ENCODE data around the gene ANGPT4.

ANGPT4 gene

DNA sequence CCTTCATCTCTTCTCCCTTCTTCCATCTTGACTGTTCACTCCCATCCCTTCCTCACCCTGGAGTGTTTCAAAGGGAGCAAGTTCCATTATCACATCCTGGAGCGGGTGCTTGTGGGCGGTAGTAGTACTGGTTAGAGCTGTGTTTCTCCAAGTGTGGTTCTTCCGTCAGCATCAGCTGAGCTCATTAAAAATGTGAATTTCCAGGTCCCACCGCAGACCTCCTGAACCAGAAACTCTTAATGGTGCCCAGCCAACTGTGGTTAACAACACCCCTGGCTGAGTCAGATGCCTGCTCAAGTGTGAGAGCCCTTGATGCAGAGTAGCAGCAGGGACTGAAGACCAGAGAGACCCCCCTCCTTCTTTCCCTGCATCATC, 24.4 kb downstream of the ANGPT4 start:
- no peaks in the 10 kb centered on the region for H3K4me1 ChIP-seq (ENCODE audit: control insufficient read depth, insufficient read depth, low read length)
- H3K4me3 ChIP-seq (ENCODE audit: low read length): no peak overlapping the region
- H3K9ac ChIP-seq (ENCODE audit: low read length): no peak overlapping the region
- H3K27me3 ChIP-seq (ENCODE audit: control insufficient read depth, insufficient read depth, low read length): no peaks in the 10 kb centered on the region
- no peaks in the 10 kb centered on the region for H3K36me3 ChIP-seq (ENCODE audit: control insufficient read depth, insufficient read depth, low read length)
- no peaks in the 10 kb centered on the region for H3K9me3 ChIP-seq (ENCODE audit: control insufficient read depth, low read length)

DNA sequence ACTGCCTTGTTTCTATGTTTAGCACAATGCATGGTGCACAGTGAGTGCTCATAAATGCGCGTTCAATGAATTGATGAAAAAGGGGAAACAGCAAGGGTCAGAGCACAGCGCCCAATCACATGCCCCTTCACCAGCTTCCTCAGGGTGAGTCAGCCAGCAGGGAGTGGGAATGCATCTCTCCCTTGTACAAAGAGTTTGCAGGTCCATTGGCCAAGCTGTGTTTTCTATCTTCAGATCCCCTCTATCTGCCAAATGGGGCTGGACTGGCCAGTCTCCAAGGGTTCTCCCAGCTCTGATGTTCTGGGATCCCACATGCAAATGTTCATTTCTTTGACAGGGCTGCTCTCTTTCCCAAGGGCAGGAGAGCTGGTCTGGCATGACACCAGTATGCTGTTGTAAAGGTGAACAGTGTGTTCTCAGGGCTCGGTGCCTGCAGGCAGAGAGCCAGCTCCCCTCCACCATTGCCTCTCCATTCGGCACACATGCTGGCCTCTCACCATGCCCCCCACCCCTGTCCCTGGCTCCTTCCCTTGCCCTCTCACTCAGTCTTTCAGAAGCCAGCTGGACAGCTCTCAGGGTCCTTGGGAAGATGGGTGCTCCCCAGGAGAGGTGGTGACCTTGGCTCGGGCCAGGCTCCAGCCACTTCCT, 25.0 kb downstream of the ANGPT4 start:
- Histone ChIP-seq H3K27me3 (ENCODE audit: control insufficient read depth, insufficient read depth, low read length) (no peaks in the 10 kb centered on the region), H3K9ac (ENCODE audit: low read length) (no peak overlapping the region), H3K9me3 (ENCODE audit: control insufficient read depth, low read length) (no peaks in the 10 kb centered on the region), H3K4me1 (ENCODE audit: control insufficient read depth, insufficient read depth, low read length) (no peaks in the 10 kb centered on the region), H3K4me3 (ENCODE audit: low read length) (no peak overlapping the region), H3K36me3 (ENCODE audit: control insufficient read depth, insufficient read depth, low read length) (no peaks in the 10 kb centered on the region)

GRCh38 chr20:890666-891057, 25.5 kb downstream of the ANGPT4 start:
- H3K4me3 ChIP-seq (ENCODE audit: low read length): no peak overlapping the region
- no peaks in the 10 kb centered on the region for H3K27me3 ChIP-seq (ENCODE audit: control insufficient read depth, insufficient read depth, low read length)
- no peaks in the 10 kb centered on the region for H3K4me1 ChIP-seq (ENCODE audit: control insufficient read depth, insufficient read depth, low read length)
- H3K9me3 ChIP-seq (ENCODE audit: control insufficient read depth, low read length): no peaks in the 10 kb centered on the region
- H3K36me3 ChIP-seq (ENCODE audit: control insufficient read depth, insufficient read depth, low read length): no peaks in the 10 kb centered on the region
- H3K9ac ChIP-seq (ENCODE audit: low read length): no peak overlapping the region

DNA sequence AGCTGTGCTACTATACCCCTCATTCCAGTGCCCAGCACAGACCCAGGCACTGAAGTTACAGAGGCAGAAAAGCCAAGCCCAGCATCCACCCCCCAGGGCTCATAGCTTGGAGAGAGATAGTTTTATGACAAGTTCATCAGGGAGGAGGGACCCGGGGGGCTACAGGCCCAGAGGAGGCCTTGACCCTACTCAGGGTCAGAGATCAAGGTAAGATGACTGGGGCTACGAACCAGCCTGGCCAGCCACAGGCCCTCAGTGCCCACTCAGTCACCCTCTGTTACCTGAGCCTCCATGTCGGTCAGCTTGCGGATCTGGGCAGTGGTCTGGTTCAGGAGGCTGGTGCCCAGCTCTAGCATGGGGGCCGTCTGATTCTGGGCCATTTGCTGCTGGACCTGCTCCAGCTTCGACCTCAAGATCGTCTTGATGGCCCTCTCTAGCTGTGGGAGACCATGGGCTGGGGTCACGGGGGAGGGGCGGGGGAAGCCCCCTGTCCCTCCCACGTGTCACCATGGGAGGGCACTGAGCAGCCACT, 26.1 kb downstream of the ANGPT4 start:
- H3K36me3 ChIP-seq (ENCODE audit: control insufficient read depth, insufficient read depth, low read length): no peaks in the 10 kb centered on the region
- peaks cover 1% of the 10 kb centered on the region for H3K27me3 ChIP-seq (ENCODE audit: control insufficient read depth, insufficient read depth, low read length)
- no peak overlapping the region for H3K4me3 ChIP-seq (ENCODE audit: low read length)
- no peaks in the 10 kb centered on the region for H3K4me1 ChIP-seq (ENCODE audit: control insufficient read depth, insufficient read depth, low read length)
- no peaks in the 10 kb centered on the region for H3K9me3 ChIP-seq (ENCODE audit: control insufficient read depth, low read length)
- H3K9ac ChIP-seq (ENCODE audit: low read length): no peak overlapping the region

- H3K4me1 ChIP-seq (ENCODE audit: control insufficient read depth, insufficient read depth, low read length): peaks cover 4% of the 10 kb centered on the region
- no peak overlapping the region for H3K4me3 ChIP-seq (ENCODE audit: low read length)
- H3K27me3 ChIP-seq (ENCODE audit: control insufficient read depth, insufficient read depth, low read length): peaks cover 9% of the 10 kb centered on the region
- no peak overlapping the region for H3K9ac ChIP-seq (ENCODE audit: low read length)
- no peaks in the 10 kb centered on the region for H3K9me3 ChIP-seq (ENCODE audit: control insufficient read depth, low read length)
- H3K36me3 ChIP-seq (ENCODE audit: control insufficient read depth, insufficient read depth, low read length): no peaks in the 10 kb centered on the region
Observed at GRCh38 chr20:889106-889505, 27.0 kb downstream of the ANGPT4 start.

DNA sequence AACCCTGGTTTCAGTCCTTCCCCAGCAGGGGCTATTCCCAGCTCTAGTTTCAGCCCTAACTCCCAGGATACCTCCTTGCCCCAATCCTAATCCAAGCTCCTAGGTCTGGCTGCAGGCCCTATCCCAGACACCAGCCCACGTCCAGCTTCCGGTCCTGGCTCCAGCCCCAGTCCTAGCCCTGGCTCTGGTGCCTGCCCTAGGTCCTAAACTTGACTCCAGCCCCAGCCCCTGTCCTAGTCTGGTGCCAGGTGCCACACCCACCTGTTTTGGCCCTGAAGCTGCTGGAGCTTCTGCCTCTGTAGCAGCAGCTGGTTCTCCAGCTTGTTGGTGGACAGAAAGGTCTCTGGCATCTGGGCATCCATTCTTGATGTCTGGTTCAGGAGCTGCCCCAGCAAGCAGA, 28.1 kb downstream of the ANGPT4 start:
- peaks cover 4% of the 10 kb centered on the region for H3K4me1 ChIP-seq (ENCODE audit: control insufficient read depth, insufficient read depth, low read length)
- H3K36me3 ChIP-seq (ENCODE audit: control insufficient read depth, insufficient read depth, low read length): no peaks in the 10 kb centered on the region
- H3K9me3 ChIP-seq (ENCODE audit: control insufficient read depth, low read length): no peaks in the 10 kb centered on the region
- no peak overlapping the region for H3K4me3 ChIP-seq (ENCODE audit: low read length)
- H3K27me3 ChIP-seq (ENCODE audit: control insufficient read depth, insufficient read depth, low read length): peaks cover 9% of the 10 kb centered on the region
- no peak overlapping the region for H3K9ac ChIP-seq (ENCODE audit: low read length)

DNA sequence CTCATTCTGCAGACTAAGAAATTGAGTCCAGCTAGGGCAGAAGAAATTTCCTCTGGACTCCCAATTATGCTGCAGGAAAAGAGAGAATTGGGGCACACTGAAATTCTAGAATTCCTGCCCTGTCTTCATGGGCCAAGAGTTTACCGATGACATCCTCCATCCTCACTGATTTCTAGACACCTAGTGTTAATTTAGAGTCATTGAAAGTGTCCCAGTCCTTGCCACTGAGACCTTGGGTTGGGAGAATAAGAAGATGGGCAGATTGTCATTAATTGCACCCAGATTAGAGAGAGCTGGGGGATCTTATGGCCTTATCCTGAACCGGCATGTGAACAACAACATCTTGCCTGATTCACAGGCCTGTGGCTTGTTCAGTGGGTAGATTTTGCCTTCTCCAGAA, 29.0 kb downstream of the ANGPT4 start:
- H3K4me1 ChIP-seq (ENCODE audit: control insufficient read depth, insufficient read depth, low read length): peaks cover 4% of the 10 kb centered on the region
- no peaks in the 10 kb centered on the region for H3K36me3 ChIP-seq (ENCODE audit: control insufficient read depth, insufficient read depth, low read length)
- H3K4me3 ChIP-seq (ENCODE audit: low read length): no peak overlapping the region
- no peak overlapping the region for H3K9ac ChIP-seq (ENCODE audit: low read length)
- peaks cover 9% of the 10 kb centered on the region for H3K27me3 ChIP-seq (ENCODE audit: control insufficient read depth, insufficient read depth, low read length)
- no peaks in the 10 kb centered on the region for H3K9me3 ChIP-seq (ENCODE audit: control insufficient read depth, low read length)

GRCh38 chr20:884983-885952, 30.9 kb downstream of the ANGPT4 start:
- Histone ChIP-seq H3K9me3 (ENCODE audit: control insufficient read depth, low read length) (no peaks in the 10 kb centered on the region), H3K4me1 (ENCODE audit: control insufficient read depth, insufficient read depth, low read length) (peaks cover 4% of the 10 kb centered on the region), H3K36me3 (ENCODE audit: control insufficient read depth, insufficient read depth, low read length) (no peaks in the 10 kb centered on the region), H3K27me3 (ENCODE audit: control insufficient read depth, insufficient read depth, low read length) (peaks cover 9% of the 10 kb centered on the region), H3K4me3 (ENCODE audit: low read length) (no peak overlapping the region), H3K9ac (ENCODE audit: low read length) (no peak overlapping the region)

GRCh38 chr20:881783-882144, 34.4 kb downstream of the ANGPT4 start:
- Histone ChIP-seq H3K36me3 (ENCODE audit: control insufficient read depth, insufficient read depth, low read length) (no peaks in the 10 kb centered on the region), H3K9ac (ENCODE audit: low read length) (no peak overlapping the region), H3K9me3 (ENCODE audit: control insufficient read depth, low read length) (no peaks in the 10 kb centered on the region), H3K4me1 (ENCODE audit: control insufficient read depth, insufficient read depth, low read length) (peaks cover 4% of the 10 kb centered on the region), H3K27me3 (ENCODE audit: control insufficient read depth, insufficient read depth, low read length) (peaks cover 9% of the 10 kb centered on the region), H3K4me3 (ENCODE audit: low read length) (no peak overlapping the region)

- peaks cover 4% of the 10 kb centered on the region for H3K4me1 ChIP-seq (ENCODE audit: control insufficient read depth, insufficient read depth, low read length)
- H3K36me3 ChIP-seq (ENCODE audit: control insufficient read depth, insufficient read depth, low read length): no peaks in the 10 kb centered on the region
- H3K27me3 ChIP-seq (ENCODE audit: control insufficient read depth, insufficient read depth, low read length): peaks cover 9% of the 10 kb centered on the region
- H3K9me3 ChIP-seq (ENCODE audit: control insufficient read depth, low read length): no peaks in the 10 kb centered on the region
- H3K9ac ChIP-seq (ENCODE audit: low read length): no peak overlapping the region
- H3K4me3 ChIP-seq (ENCODE audit: low read length): no peak overlapping the region
Observed at GRCh38 chr20:881051-881782, 34.9 kb downstream of the ANGPT4 start.

DNA sequence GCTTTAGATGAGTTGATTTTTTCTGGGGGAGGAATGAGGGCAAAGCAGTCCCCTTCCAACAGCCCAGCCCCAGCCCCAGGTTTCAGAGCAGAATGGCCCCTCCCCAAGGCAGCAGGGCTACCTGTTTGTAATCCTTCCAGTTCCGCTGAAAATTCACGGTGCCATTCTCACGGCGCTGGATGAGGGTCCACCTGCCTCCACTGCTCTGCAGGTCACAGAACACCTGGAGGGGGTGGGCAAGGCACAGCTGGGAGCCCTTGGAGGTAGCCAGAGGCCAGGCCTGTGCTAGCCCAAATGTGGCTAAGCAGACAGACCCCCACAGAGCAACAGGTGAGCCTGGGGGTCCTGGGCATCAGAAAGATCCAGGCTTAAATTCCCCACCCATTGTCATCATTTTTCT, 36.5 kb downstream of the ANGPT4 start:
- Histone ChIP-seq H3K4me1 (ENCODE audit: control insufficient read depth, insufficient read depth, low read length) (peaks cover 1% of the 10 kb centered on the region), H3K9me3 (ENCODE audit: control insufficient read depth, low read length) (no peaks in the 10 kb centered on the region), H3K36me3 (ENCODE audit: control insufficient read depth, insufficient read depth, low read length) (no peaks in the 10 kb centered on the region), H3K9ac (ENCODE audit: low read length) (no peak overlapping the region), H3K4me3 (ENCODE audit: low read length) (no peak overlapping the region), H3K27me3 (ENCODE audit: control insufficient read depth, insufficient read depth, low read length) (peaks cover 4% of the 10 kb centered on the region)

Measured in mucosa of stomach (tissue), 1 donor.